WTC11 (cell line): ENCODE data around the gene CALHM4.

ENCODE experiments used
- ATF1 ChIP-seq: sonication (generic); formaldehyde crosslinking; IDR thresholded peaks from 2 replicates; pipeline ENCODE4 v1.8.1; 2023; ENCODE audit warnings: mild to moderate bottlenecking, moderate library complexity, missing genetic modification reagents
- CTCF ChIP-seq: fragments of 200-600 bp; IDR thresholded peaks from 2 replicates; pipeline ENCODE4 v1.8.0; 2022; ENCODE audit warnings: antibody characterized with exemption
- RELA ChIP-seq: sonication (generic); formaldehyde crosslinking; IDR thresholded peaks from 2 replicates; pipeline ENCODE4 v1.8.1; 2022; ENCODE audit warnings: missing genetic modification reagents, mild to moderate bottlenecking, borderline replicate concordance
- TEAD4 ChIP-seq: sonication (generic); formaldehyde crosslinking; IDR thresholded peaks from 2 replicates; pipeline ENCODE4 v1.8.0; 2022; ENCODE audit warnings: mild to moderate bottlenecking, missing genetic modification reagents
- USF1 ChIP-seq: sonication (generic); formaldehyde crosslinking; IDR thresholded peaks from 2 replicates; pipeline ENCODE4 v1.8.0; 2022; ENCODE audit warnings: mild to moderate bottlenecking, missing genetic modification reagents
- ZNF232 ChIP-seq: sonication (generic); formaldehyde crosslinking; IDR thresholded peaks from 2 replicates; pipeline ENCODE4 v1.8.0; 2022; ENCODE audit warnings: mild to moderate bottlenecking, missing genetic modification reagents
- ZNF416 ChIP-seq: fragments of 250-450 bp; sonication (Bioruptor Pico); IDR thresholded peaks from 2 replicates; pipeline ENCODE4 v1.9.0; 2021; ENCODE audit warnings: mild to moderate bottlenecking, inconsistent platforms
- TF ChIP-seq, protein P1 (sequence below): sonication (generic); formaldehyde crosslinking; IDR thresholded peaks from 2 replicates; pipeline ENCODE4 v1.8.1; 2022; ENCODE audit warnings: low read depth, missing genetic modification reagents, borderline replicate concordance
- TF ChIP-seq, protein P2 (sequence below): sonication (generic); formaldehyde crosslinking; conservative IDR thresholded peaks from 2 replicates; pipeline ENCODE4 v1.8.1; 2022; ENCODE audit warnings: mild to moderate bottlenecking, missing genetic modification reagents
- TF ChIP-seq, protein P3 (sequence below): sonication (generic); formaldehyde crosslinking; IDR thresholded peaks from 2 replicates; pipeline ENCODE4 v1.8.1; 2023; ENCODE audit warnings: mild to moderate bottlenecking, missing genetic modification reagents, moderate library complexity

- no peak for TF ChIP-seq ATF1 (CRISPR knock-in tag)
- TF ChIP-seq TEAD4 (CRISPR knock-in tag): no peak
- TF ChIP-seq CTCF: no peak
- TF ChIP-seq, protein P1, sequence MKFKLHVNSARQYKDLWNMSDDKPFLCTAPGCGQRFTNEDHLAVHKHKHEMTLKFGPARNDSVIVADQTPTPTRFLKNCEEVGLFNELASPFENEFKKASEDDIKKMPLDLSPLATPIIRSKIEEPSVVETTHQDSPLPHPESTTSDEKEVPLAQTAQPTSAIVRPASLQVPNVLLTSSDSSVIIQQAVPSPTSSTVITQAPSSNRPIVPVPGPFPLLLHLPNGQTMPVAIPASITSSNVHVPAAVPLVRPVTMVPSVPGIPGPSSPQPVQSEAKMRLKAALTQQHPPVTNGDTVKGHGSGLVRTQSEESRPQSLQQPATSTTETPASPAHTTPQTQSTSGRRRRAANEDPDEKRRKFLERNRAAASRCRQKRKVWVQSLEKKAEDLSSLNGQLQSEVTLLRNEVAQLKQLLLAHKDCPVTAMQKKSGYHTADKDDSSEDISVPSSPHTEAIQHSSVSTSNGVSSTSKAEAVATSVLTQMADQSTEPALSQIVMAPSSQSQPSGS (CRISPR knock-in tag): no peak
- TF ChIP-seq, protein P2, sequence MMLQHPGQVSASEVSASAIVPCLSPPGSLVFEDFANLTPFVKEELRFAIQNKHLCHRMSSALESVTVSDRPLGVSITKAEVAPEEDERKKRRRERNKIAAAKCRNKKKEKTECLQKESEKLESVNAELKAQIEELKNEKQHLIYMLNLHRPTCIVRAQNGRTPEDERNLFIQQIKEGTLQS: no peak
- no peak for TF ChIP-seq ZNF416 (CRISPR knock-in tag)
- no peak for TF ChIP-seq ZNF232 (CRISPR knock-in tag)
- TF ChIP-seq, protein P3, sequence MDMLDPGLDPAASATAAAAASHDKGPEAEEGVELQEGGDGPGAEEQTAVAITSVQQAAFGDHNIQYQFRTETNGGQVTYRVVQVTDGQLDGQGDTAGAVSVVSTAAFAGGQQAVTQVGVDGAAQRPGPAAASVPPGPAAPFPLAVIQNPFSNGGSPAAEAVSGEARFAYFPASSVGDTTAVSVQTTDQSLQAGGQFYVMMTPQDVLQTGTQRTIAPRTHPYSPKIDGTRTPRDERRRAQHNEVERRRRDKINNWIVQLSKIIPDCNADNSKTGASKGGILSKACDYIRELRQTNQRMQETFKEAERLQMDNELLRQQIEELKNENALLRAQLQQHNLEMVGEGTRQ (CRISPR knock-in tag): no peak
- no peak for TF ChIP-seq RELA (CRISPR knock-in tag)
- no peak for TF ChIP-seq USF1 (CRISPR knock-in tag)
Observed at GRCh38 chr6:116564311-116564710, 10.8 kb downstream of the CALHM4 start.
